ENCODE data around the gene ZDHHC14.

The ZDHHC14 gene

DNA sequence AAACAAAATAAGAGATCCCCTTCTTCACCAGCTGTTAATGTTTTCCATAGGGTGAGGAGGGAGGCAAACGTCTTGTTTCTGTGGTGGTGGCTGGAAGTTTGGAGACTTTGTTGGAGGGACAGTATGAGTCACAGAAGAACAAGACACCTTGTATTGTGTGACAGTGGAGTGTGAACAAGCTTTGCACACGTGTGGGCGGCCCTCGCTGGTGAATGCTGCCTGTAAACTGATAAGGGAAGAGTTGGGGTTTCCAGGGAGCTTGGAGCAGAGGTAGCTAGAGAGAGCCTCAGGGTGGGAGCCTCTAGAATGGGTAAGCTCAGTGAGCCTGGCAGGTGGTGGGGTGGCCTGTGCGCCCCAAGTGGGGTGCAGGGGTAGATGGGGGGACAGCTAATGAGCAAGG is 78.3 kb downstream of the ZDHHC14 start:
- Histone ChIP-seq H3K23ac (ENCODE audit: low read depth, low read length, poor library complexity) (no peak overlapping the region), H2AFZ (ENCODE audit: low read length) (no peak overlapping the region), H3K27me3 (ENCODE audit: control insufficient read depth in 3 of 3, insufficient read depth in 3 of 3, low read depth in 1 of 3, low read length in 3 of 3) (no peaks in the 10 kb centered on the region), H3K14ac (ENCODE audit: low read length) (no peak overlapping the region), H4K91ac (ENCODE audit: low read depth, low read length, poor library complexity) (no peak overlapping the region), H4K8ac (ENCODE audit: low read depth, low read length) (no peak overlapping the region), H3K79me1 (ENCODE audit: low read depth, low read length) (no peaks in the 10 kb centered on the region), H3K4ac (ENCODE audit: low read length) (no peak overlapping the region), H2BK15ac (ENCODE audit: low read length) (no peak overlapping the region), H3K4me2 (ENCODE audit: insufficient read depth, low read length, poor library complexity, severe bottlenecking) (no peak overlapping the region), H2BK5ac (ENCODE audit: low read length) (no peak overlapping the region), H3K9me3 (replicated peaks in 1 of 2; ENCODE audit: control insufficient read depth in 2 of 2, insufficient read depth in 1 of 2, low read depth in 1 of 2, low read length in 2 of 2) (no peaks in the 10 kb centered on the region), H2BK12ac (ENCODE audit: low read length) (no peak overlapping the region), H2AK5ac (ENCODE audit: low read depth, low read length) (no peak overlapping the region), H3K4me3 (ENCODE audit: low read length in 2 of 2) (no peak overlapping the region), H3K36me3 (replicated peaks in 1 of 2; ENCODE audit: control insufficient read depth in 2 of 2, insufficient read depth in 2 of 2, low read length in 2 of 2) (no peaks in the 10 kb centered on the region), H2BK120ac (ENCODE audit: low read depth, low read length) (no peak overlapping the region), H3K27ac (replicated peaks; ENCODE audit: low read length) (no peak overlapping the region), H3K18ac (ENCODE audit: low read length) (no peak overlapping the region), H3K4me1 (ENCODE audit: control insufficient read depth in 2 of 2, insufficient read depth in 1 of 2, low read depth in 1 of 2, low read length in 2 of 2) (peaks cover 24 to 25% of the 10 kb centered on the region in 2 donors), H3K9ac (ENCODE audit: low read depth, low read length, poor library complexity) (no peak overlapping the region)
- no peak for DNase-seq (ENCODE audit: low spot score)
- WGBS, 2 donors (ENCODE audit: extremely low coverage in 2 of 2, insufficient read length in 2 of 2, insufficient replicate concordance in 1 of 2), result no CpG with 5 or more reads among the region's 5 CpGs

DNA sequence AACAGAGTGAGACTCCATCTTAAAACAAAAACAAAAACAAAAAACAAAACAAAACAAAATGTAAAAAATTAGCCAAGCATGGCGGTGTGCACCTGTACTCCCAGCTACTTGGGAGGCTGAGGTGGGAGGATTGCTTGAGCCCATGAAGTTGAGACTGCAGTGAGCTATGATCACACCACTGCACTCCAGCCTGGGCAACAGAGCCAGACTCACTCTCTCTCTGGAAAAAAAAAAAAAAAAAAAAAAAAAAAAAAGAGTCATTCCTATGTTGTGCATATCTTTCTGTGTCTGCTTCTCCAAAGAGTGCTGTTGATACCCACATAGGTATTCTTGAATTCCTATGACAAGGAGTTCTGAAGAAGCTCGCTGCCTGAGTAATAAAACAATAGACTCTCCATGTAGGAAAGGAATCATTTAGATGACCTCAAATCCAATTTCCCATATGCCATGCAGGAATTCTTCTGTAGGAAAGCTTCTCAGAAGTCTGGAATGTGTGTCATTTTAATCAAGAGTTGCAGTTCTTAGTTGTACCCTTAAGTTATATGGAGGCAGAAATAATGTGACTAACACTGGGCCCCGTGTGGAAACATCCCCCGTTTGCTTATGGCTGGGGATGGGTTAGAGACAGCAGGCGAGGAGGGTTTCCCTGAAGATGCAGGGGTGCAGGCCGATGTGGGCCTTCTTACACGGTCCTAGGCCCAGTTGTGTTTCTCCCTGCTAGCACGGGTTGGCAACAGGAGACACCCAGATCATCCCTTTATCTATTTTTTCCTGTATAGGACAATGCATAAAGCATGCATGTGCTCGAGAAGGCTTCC is 79.4 kb downstream of the ZDHHC14 start:
- H3K9me3 ChIP-seq (replicated peaks in 1 of 2; ENCODE audit: control insufficient read depth in 2 of 2, insufficient read depth in 1 of 2, low read depth in 1 of 2, low read length in 2 of 2), result no peaks in the 10 kb centered on the region
- H2AK5ac ChIP-seq (ENCODE audit: low read depth, low read length), result no peak overlapping the region
- H3K4me3 ChIP-seq (ENCODE audit: low read length in 2 of 2), result no peak overlapping the region
- no peak overlapping the region for H4K8ac ChIP-seq (ENCODE audit: low read depth, low read length)
- no peak overlapping the region for H4K91ac ChIP-seq (ENCODE audit: low read depth, low read length, poor library complexity)
- no peak overlapping the region for H3K18ac ChIP-seq (ENCODE audit: low read length)
- H2BK5ac ChIP-seq (ENCODE audit: low read length), result no peak overlapping the region
- no peak overlapping the region for H3K9ac ChIP-seq (ENCODE audit: low read depth, low read length, poor library complexity)
- no peak overlapping the region for H3K27ac ChIP-seq (replicated peaks; ENCODE audit: low read length)
- no peaks in the 10 kb centered on the region for H3K79me1 ChIP-seq (ENCODE audit: low read depth, low read length)
- H2BK120ac ChIP-seq (ENCODE audit: low read depth, low read length), result no peak overlapping the region
- H3K36me3 ChIP-seq (replicated peaks in 1 of 2; ENCODE audit: control insufficient read depth in 2 of 2, insufficient read depth in 2 of 2, low read length in 2 of 2), result no peaks in the 10 kb centered on the region
- WGBS, 2 donors (ENCODE audit: extremely low coverage in 2 of 2, insufficient read length in 2 of 2, insufficient replicate concordance in 1 of 2), result no CpG with 5 or more reads among the region's 9 CpGs
- no peak for DNase-seq (ENCODE audit: low spot score)
- H3K4me1 ChIP-seq (ENCODE audit: control insufficient read depth in 2 of 2, insufficient read depth in 1 of 2, low read depth in 1 of 2, low read length in 2 of 2), result peaks cover 20 to 21% of the 10 kb centered on the region in 2 donors
- no peak overlapping the region for H2BK12ac ChIP-seq (ENCODE audit: low read length)
- H3K27me3 ChIP-seq (ENCODE audit: control insufficient read depth in 3 of 3, insufficient read depth in 3 of 3, low read depth in 1 of 3, low read length in 3 of 3), result no peaks in the 10 kb centered on the region
- H3K14ac ChIP-seq (ENCODE audit: low read length), result no peak overlapping the region
- H3K4ac ChIP-seq (ENCODE audit: low read length), result no peak overlapping the region
- H3K23ac ChIP-seq (ENCODE audit: low read depth, low read length, poor library complexity), result no peak overlapping the region
- H3K4me2 ChIP-seq (ENCODE audit: insufficient read depth, low read length, poor library complexity, severe bottlenecking), result no peak overlapping the region
- H2BK15ac ChIP-seq (ENCODE audit: low read length), result no peak overlapping the region
- H2AFZ ChIP-seq (ENCODE audit: low read length), result no peak overlapping the region

DNA sequence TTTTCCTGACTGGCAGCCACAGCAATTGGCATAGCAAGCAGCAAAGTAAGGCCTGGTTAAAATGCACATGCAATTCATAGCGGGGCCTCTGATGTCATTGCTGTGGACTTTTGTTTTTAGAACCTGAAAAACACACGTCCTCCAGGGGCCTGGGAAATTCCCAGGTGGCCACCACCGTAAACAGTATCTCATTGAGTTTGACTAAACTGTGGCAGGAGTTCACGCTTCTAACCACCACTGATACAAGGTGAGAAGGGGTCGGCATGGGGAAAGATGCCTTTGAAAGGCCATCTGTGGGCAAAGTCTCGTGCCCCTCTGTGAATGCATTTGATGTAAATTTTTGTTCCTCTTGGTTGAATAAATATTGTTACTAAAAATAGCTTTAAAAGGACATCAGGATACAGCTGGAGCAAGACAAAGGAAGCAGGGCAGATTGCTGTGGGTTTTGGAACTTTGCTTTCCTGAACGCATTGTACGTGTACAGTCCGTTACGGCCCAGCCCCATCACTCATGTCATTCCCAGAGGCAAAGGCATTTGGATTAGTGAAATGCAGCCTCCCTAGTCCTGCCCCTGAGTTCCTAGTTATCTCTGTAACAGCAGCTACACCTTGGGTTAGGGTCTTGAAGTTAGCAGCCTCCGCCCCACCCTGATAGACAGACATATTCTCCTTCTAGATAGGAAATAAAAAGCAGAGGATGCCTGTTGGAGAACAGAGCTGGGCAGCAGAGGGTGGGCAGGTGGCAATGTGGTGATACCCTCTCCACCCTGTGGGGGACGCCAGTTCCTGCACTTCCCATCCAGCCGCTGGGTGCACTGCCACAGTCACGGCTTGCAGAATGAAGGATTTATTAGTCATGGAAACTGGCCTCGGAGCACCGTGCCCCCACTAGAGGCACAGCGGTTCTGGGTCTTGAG is 80.3 kb downstream of the ZDHHC14 start:
- no peak overlapping the region for H2BK12ac ChIP-seq (ENCODE audit: low read length)
- H3K27ac ChIP-seq (replicated peaks; ENCODE audit: low read length), result no peak overlapping the region
- no peak for DNase-seq (ENCODE audit: low spot score)
- peak overlapping the region; percentile 93 for H3K18ac ChIP-seq (ENCODE audit: low read length)
- H3K4me3 ChIP-seq (ENCODE audit: low read length in 2 of 2), result no peak overlapping the region
- no peak overlapping the region for H4K8ac ChIP-seq (ENCODE audit: low read depth, low read length)
- peak overlapping the region; percentile 90 for H3K23ac ChIP-seq (ENCODE audit: low read depth, low read length, poor library complexity)
- no peaks in the 10 kb centered on the region for H3K36me3 ChIP-seq (replicated peaks in 1 of 2; ENCODE audit: control insufficient read depth in 2 of 2, insufficient read depth in 2 of 2, low read length in 2 of 2)
- H3K4me1 ChIP-seq (ENCODE audit: control insufficient read depth in 2 of 2, insufficient read depth in 1 of 2, low read depth in 1 of 2, low read length in 2 of 2), result peaks cover 17 to 20% of the 10 kb centered on the region in 2 donors
- no peak overlapping the region for H3K14ac ChIP-seq (ENCODE audit: low read length)
- no peak overlapping the region for H4K91ac ChIP-seq (ENCODE audit: low read depth, low read length, poor library complexity)
- H3K4me2 ChIP-seq (ENCODE audit: insufficient read depth, low read length, poor library complexity, severe bottlenecking), result no peak overlapping the region
- no peak overlapping the region for H2AFZ ChIP-seq (ENCODE audit: low read length)
- no peak overlapping the region for H2BK15ac ChIP-seq (ENCODE audit: low read length)
- no peak overlapping the region for H2AK5ac ChIP-seq (ENCODE audit: low read depth, low read length)
- WGBS, 2 donors (ENCODE audit: extremely low coverage in 2 of 2, insufficient read length in 2 of 2, insufficient replicate concordance in 1 of 2), result no CpG with 5 or more reads among the region's 17 CpGs
- H2BK120ac ChIP-seq (ENCODE audit: low read depth, low read length), result no peak overlapping the region
- no peak overlapping the region for H2BK5ac ChIP-seq (ENCODE audit: low read length)
- H3K9ac ChIP-seq (ENCODE audit: low read depth, low read length, poor library complexity), result no peak overlapping the region
- H3K79me1 ChIP-seq (ENCODE audit: low read depth, low read length), result no peaks in the 10 kb centered on the region
- no peaks in the 10 kb centered on the region for H3K9me3 ChIP-seq (replicated peaks in 1 of 2; ENCODE audit: control insufficient read depth in 2 of 2, insufficient read depth in 1 of 2, low read depth in 1 of 2, low read length in 2 of 2)
- no peaks in the 10 kb centered on the region for H3K27me3 ChIP-seq (ENCODE audit: control insufficient read depth in 3 of 3, insufficient read depth in 3 of 3, low read depth in 1 of 3, low read length in 3 of 3)
- H3K4ac ChIP-seq (ENCODE audit: low read length), result no peak overlapping the region
